ENCODE data around the gene GPR146.

GRCh38 chr7:1087465-1087814, 43.1 kb downstream of the GPR146 start:
- TF ChIP-seq, protein P1, sequence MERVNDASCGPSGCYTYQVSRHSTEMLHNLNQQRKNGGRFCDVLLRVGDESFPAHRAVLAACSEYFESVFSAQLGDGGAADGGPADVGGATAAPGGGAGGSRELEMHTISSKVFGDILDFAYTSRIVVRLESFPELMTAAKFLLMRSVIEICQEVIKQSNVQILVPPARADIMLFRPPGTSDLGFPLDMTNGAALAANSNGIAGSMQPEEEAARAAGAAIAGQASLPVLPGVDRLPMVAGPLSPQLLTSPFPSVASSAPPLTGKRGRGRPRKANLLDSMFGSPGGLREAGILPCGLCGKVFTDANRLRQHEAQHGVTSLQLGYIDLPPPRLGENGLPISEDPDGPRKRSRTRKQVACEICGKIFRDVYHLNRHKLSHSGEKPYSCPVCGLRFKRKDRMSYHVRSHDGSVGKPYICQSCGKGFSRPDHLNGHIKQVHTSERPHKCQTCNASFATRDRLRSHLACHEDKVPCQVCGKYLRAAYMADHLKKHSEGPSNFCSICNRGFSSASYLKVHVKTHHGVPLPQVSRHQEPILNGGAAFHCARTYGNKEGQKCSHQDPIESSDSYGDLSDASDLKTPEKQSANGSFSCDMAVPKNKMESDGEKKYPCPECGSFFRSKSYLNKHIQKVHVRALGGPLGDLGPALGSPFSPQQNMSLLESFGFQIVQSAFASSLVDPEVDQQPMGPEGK (CRISPR knock-in tag; IDR thresholded peaks at IDR 0.05), result no peak
- TF ChIP-seq ZBTB7A (CRISPR knock-in tag; IDR thresholded peaks at IDR 0.05), result no peak

Measured in HepG2 (cell line).